HG03025 (cell line): Measurements from ENCODE around the gene PTK6.
"Not testable (repeated sequence)": the region's sequence is repeated elsewhere in the genome, so short reads cannot be mapped to it uniquely, and the experiment has no call there.

Experiments used
- ATAC-seq: cut with Tn5 transposase; IDR thresholded peaks from one replicate; pipeline ENCODE4 v1.9.1; 2021; ENCODE audit warnings: mild to moderate bottlenecking, moderate library complexity; ENCODE audit not compliant: unreplicated experiment, low FRiP score

PTK6 gene

DNA sequence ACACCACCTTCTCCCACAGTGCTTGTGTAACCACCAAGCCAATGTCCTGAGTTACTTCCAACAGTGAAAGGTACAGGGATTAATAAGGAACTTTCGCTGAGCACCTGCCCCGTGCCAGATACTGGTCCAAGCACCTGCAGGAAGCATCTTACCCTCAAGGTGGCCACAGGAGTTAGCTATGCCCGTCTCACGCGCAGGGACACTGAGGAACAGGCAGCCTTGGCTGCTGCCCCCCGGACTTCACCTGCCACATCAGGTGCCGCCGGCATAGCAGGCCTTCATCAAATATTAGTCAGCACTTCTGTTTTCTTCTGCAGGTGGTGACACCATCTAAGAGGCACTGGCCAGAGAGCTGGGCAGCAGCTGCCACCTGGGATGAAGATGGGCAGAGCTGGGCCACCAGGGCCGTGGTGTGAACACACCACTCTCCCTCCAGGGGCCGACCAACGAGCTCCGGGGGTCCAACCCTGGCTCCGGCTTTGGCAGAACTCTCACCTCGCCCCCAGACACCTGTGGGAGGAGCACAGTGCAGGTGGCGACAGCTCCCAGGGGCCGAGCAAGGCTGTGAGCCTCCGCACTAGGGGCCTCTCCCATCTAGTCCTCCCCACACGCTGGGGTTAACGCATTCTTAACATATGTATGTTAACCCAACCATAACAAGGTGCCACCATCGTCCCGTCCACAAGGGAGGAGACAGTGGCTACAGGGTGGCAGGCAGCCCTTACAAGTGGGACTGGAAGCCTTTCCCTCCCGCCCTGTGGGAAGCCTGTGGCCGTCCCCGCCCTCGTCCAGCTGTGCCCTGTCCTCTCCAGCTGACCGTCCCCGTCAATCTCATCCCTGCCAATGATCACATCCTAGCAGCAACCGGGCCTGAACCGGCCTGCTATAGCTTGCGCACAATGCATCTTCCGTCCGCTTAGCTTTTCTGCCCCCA, 19.5 kb downstream of the PTK6 start:
- ATAC-seq: no peak

DNA sequence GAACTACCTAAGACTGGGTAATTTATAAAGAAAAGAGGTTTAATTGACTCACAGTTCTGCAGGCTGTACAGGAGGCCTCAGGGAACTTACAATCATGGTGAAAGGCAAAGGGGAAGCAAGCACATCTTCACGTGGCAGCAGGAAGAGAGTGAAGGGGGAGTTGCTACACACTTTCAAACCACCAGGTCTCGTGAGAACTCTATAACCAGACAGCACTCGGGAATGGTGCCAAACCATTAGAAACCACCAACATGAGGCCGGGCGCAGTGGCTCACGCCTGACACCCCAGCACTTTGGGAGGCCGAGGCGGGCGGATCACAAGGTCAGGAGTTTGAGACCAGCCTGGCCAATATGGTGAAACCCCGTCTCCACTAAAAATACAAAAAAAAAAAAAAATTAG, 22.7 kb downstream of the PTK6 start:
- ATAC-seq: not testable (repeated sequence)

DNA sequence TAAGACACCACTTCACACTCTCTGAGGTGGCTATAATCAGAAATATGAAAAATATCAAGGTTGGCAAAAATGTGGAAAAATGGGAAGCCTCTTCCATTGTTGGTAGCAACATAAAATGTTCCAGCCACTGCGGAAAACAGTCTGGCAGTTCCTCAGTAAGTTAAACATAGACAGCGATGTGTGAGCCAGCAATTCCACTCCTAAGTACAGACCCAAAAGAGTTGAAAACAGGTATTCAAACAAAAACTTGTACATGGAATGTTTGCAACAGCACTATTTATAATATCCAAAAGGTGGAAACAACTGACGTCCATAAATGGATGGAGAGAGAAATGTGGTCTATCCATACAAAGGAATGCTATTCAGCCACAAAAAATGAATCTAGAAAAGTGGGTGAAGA, 24.0 kb downstream of the PTK6 start:
- no peak for ATAC-seq

DNA sequence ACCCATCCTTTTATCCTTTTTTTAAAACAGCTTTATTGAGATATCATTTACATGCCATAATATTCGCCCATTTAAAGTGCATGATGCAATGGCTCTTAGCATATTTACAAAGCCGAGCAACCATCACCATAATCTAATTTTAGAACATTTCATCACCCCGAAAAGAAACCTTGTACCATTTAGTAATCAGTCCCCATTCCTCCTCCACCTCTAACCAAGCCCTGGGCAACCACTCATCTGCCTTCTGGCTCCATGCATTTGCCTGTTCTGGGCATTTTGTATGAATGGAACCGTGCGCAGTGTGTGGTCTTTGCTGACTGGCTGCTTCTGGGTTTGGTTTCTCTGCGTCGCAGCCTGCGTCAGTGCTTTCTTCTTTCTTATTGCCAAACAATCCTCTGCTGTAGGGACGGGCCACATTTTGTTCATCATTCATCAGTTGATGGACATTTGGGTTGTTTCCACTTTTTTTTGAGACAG, 28.1 kb downstream of the PTK6 start:
- no peak for ATAC-seq

DNA sequence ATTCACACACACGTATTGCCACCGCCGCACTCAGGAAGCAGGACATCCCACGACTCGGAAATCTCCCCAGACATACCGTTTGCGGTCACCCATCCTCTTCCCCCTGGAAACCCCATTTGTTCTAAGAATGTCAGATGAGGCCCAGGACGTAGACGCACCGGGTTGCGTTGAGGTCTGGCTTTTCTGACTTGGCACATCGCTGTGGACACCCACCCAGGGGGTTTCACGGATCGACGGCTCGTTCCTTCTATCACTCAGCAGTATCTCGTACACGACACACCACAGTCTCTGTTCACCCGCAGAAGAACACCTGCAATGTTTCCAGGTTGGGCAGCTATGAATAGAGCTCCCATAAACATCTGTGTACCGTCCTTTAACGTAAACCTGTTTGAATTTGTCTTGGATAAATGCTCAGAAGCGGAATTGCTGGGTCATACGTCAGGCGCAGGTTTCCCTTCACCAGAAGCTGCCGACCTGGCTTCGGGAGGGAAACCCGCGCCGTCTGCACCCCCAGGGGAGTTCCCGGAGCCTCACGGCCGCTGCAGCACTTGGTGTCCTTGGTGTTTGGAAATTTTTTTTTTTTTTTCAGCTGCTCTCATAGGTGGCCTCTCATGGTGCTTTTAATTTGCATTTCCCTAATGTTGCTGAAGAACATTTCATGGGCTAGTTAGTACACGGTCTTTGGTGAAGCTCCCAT, 29.0 kb downstream of the PTK6 start:
- no peak for ATAC-seq

DNA sequence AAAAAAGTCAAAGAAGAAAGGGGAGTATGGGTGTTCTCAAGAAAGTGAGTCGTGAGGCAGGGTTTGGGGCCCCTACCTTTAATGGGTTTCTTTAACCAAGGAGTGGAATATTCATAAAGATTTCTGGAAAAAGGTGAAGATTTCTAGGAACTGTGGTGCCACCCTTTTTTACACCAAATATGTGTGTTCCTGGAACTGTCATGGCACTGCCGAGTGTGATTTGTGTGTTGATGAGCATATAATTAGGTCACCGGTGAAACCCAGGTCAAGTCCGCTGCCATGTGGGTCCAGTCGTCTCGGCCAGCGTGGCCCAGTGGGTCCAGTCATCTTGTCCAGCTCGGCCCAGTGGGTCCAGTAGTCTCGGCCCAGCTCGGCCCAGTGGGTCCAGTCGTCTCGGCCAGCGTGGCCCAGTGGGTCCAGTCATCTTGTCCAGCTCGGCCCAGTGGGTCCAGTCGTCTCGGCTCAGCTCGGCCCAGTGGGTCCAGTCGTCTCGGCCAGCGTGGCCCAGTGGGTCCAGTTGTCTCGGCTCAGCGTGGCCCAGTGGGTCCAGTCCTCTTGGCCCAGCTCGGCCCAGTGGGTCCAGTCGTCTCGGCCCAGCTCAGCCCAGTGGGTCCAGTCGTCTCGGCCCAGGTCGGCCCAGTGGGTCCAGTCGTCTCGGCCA, 30.0 kb downstream of the PTK6 start:
- ATAC-seq: no peak

DNA sequence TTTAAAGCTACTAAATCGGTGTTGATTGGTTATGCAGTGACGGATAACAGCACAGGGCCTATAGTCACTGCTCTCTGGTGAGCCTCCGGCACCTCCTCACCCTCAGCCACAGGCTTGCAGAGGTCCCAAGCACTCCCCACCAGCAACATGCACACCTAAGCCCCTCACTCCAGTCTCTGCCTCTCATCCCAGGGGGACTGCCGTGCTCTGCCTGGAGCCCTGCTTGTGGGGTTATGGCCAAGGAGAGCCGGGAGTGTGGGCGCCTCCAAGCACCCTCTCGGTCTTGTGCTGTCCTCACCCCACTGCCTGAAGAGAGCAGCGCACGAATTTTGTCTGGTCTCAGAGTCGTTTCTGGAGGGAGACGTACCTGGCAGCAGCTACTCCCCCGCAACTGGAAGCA, 31.5 kb downstream of the PTK6 start:
- ATAC-seq: no peak

DNA sequence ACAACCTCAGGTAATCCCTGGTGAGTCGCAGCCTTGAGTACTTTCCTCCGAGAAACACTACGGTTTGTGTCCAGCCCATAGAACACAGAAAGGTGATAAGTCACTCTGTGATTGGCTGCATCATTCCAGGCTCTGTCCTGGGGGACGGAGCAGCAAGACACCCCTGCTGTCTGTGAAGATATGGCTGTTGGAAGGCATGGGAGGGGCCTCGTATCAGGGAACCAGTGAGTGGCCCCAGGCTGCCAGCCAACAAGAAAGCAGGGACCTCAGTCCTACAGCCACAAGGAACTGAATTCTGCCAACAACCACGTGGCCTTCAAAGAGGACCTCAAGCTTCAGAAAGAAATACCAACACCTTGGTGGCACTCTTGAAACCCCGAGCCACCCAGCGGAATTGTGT, 31.9 kb downstream of the PTK6 start:
- no peak for ATAC-seq

DNA sequence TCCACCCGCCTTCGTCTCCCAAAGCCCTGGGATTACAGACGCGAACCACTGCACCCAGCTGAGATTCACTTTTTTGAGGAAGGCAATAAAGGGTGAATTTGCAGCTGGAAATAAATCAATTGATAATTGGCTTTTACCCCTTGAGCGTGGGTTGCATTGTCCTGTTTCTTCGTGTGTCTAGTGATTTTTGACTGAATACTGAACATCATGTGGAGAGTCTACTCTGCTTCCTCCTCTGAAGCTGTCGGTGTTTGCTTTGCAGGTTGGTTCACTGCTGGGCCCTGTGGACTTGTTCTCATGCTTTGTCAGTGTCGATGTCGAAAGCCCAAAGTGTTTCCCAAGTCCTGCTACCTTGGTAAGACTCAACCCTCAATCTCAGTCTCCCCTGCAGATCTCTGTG, 32.5 kb downstream of the PTK6 start:
- ATAC-seq: no peak

DNA sequence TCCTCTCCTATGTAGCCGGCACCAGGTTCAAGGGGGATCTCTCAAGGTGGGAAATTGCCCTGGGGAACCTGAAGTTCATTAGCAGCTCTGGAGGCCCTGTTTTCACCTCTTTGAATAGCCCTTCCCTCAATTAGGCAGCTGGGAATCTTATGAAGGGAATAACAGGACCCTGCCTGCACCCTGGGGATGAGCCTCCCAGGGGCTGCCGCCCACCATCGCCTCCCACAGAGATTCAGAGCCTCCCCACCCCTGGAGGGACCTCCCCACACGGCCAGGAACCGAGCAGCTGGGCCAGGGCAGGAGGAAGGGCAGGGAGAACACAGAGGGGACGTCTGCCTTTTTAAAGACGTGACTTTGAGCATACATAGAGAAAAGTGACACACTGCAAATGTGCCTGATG, 33.7 kb downstream of the PTK6 start:
- no peak for ATAC-seq

DNA sequence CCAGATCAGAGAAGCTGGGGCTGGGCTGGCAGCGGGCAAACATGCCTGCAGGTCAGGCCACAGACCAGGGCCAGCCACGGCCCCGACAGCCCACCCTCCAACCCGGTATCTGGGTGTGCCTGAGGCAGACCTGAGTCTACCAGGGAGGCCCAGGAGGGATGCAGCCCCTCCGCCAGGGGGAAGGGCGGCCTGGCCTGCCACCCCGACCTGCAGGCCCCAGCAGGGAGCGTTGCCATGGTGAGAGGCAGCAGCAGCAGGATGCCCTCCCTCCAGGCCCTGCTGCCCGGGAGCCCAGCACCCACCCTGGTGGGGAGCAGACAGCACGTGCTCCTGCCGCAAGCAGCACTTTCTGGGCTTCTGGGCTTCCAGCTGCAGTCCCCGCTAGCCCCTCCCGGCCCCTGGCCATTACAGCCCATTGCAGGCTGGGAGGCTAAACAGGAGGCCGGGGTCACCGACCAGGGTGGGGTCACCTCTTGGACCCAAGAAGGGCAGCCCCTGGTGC, 34.5 kb downstream of the PTK6 start:
- ATAC-seq: no peak

DNA sequence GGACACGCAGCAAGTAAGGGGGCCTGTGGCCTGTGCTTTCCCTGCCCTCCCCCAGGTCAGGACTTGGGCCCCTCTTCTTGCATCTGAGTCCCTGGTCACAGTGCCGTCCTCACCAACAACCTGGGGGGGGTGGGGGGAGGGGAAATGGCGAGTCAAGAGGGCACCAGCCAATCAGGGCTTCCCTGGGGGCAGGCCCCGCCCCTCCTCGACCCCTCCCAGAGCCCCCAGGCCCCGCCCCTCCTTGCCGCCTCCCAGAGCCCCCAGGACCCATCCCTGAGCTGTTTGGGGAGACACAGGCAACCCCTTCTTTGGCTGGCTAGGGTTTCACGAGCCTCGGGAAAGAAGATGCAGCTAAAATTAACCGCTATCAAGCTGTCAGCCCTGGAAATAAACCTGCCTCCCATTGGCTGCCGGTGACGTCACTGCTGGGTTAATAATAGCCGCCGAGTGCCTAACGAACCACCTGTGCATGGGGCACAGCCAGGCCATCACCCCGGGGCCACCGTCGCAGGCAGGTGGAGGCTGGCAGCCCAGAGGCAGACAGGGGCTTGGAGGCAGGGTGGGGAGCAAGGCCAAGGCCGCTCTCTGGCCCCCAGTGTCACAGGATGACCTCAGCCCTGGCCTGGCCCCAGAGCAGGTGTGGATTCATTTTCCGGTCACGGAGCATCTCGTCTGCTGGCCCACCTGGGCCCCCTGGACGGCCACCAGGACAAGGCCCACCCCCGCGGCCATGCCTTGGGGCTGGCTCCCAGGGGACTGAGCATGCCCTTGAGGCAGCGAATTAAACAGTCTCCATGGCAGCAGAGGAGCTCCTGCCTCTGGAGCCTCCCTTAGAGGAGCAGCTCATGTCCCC, 35.1 kb downstream of the PTK6 start:
- no peak for ATAC-seq

DNA sequence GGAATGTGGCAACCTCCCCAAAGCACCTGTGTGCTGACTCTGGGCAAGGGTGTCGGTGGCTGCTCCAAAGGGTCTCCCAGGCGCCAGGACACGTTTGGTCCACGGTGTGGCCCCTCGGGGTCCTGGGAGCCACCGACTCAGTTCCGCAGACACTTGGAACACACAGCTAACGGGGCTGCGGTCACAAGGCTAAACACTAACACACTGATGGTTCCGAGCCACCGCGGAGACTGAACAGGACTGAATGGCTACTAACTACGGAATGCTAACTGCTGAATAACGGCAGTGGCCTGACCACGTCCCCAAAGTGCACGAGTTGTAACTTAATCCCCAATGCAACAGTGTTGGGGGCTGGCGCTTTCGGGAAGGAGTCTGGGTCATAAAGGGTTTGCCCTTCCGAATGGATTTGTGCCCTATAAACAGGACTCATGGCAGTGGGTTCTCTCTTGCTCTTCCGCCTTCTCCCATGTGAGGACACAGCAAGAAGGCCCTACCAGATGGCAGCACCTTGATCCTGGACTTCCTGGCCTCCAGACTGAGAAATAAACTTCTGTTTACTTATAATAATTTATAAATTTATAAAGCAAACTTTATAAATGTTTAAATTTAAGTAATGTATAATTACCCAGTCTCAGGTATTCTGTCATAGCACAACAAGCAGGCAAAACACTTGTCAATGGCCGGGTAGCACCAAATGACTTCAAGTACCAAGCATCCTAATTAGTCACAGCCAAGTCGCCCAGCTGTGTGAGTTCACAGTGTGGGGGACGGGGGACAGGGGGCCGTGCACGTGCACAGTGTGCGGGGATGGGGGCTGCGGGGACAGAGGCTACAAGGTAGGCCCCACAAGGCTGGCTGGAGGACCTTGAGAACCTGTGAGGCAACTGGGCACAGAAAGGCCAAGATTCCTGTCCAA, 36.0 kb downstream of the PTK6 start:
- no peak for ATAC-seq

DNA sequence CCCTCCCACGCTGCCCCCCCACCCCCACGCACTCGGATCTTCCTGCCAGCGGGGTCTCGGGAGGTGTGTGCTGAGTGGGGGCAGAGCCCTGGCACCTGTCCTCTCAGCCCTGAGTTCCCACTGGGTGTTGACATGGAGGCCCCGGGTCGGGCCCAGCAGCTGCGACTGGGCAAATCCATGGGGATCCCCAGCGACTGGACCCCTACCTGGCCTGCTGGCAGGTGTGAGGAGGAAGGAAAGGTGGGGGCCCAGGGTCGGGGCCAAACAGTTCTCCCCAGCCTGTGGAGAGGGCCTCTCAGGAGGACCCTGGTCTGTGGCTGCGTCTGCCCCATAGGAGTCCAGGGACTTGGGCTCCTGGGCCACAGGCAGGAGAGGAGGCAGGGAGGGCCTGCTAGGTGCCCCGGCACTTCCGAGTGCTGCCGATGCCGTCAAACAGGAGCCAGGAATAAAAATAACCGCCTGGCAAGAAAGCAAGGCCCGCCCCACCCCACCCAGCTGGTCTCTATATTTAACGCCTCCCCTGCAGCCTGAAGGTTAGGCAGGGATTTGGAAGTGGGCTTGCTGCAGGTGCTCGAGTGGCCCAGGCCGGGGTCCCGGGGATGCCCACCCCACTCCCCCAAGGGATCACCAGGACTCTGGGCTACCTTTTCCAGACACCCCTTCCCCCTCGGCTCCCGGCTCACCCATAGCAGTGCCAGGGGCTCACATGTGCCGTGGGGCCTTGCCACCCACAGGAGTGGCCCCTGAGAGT, 36.9 kb downstream of the PTK6 start:
- no peak for ATAC-seq

DNA sequence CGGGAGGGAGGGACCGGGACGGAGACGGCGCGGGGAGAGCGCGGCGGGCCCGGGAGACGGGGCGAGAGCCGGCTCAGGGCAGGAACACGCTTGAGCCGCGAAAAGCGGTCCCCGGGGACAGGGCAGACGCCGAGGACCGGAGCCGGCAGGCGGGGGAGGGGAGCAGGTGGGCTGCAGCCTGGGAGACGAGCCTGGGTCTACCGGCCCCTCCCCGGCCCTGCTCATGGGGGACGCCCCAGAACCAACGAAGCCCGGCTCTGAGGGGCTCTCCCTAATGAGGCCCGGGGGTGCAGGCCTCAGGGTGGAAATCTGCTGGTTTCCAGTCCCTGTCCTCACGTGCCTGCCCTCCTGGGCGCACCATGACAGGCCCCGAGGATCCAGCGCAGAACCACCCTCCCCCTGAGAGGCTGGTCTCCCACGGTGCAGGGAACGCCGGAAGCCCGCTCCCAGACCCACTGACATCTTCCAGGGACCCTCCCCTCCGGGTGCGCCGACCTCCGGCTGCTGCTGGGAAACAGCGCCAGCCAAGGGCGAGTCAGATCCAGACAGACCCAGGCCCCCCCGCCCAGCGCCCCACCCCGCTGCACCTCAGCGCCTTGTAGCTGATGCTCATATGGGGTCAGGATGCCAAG, 37.7 kb downstream of the PTK6 start:
- ATAC-seq: no peak

DNA sequence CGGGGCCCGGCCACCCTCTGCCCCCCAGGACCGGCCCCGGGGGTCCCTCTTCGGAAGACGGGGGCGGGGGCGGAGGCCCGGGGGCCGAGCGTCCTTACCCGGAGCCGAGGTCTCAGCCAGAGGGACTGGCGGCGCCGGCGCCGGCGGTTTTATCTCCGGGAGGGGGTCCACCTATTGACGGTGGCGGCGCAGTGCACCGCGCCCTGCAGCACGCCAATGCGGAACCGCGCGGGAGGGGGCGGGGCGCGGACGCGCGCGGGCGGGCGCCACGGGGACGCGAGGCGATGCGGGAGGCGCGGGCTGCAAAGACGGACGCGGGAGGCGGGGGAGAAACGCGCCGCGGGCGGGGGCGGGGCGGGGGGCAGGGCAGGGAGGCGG, 38.2 kb downstream of the PTK6 start, which contains the start of gene EEF1A2:
EEF1A2 (minus strand) TSS at position 124 of the 378 bp plus-strand sequence. CDS start 1,320 bp downstream, outside the sequence.
- no peak for ATAC-seq

DNA sequence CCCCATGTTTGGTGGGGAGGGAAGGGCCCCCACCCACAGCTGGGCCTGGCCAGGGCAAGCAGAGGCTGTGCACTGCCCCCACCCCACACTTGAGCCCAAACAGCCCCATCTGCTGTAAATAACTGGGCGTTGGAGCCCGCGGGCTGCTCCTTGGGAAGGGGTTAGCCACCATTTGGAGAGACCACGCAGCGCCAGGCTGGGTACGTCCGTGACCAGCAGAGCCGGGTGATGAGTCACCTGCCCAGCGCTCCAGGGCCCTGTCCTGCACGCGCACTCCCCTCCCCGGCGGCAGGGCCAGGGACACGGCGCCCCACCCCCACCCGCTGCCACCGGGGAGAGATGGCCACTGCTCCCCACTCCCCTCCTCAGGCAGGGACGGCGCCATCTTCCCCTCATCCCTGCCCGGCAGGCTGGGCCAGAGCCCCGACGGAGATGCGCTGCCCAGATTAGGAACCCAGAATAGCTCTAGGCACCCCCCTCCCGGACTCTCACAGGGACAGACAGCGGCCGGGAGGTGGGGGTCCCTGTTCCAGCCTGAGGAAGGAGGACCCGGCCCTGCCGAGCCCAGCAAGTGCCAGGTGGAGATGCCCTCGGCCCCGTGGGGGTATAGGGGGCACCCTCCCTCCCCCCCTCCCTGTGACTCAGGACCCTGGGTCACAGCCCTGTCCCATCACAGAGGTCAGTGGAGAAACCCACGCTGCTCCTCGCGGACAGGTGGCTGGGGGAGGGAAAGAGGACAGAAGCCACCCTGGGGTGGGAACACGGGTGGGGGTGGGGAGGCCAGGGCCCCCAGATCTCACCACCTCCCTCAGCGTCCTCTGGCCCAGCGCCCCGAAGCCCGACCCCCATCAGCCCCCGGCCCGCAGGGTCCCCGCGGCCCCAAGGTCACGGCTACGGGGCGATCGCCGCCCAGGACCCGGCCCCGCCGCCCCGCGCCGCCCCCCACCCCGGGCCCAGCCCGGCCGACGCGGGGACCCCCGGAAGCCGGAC, 38.9 kb downstream of the PTK6 start:
- ATAC-seq: no peak
